ENCODE results near the gene KCND2.
A peak's percentile ranks its signal among the peaks of the same experiment; 100 is the strongest.

KCND2 gene

DNA sequence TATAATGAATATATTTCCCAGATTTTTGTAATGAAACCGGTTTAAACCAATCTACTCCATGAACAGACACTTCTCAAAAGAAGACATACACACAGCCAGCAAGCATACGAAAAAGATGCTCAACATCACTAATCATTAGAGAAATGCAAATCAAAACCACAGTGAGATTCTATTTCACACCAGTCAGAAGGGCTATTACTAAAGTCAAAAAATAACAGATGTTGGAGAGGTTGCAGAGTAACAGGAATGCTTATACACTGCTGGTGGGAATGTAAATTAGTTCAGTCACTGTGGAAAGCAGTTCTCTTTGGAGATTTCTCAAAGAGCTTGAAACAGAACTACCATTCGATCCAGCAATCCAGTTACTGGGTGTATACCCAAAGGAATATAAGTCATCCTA, 344.3 kb downstream of the KCND2 start:
- H3K27me3 ChIP-seq (ENCODE audit: low read depth): no peaks in the 10 kb centered on the region
- no peak for DNase-seq (ENCODE audit: low spot score in 2 of 2)
- no peaks in the 10 kb centered on the region for H3K4me1 ChIP-seq
- in situ Hi-C loops (cut with MboI; ENCODE audit: low sequenced_read_pairs): no loop called here
- no peak overlapping the region for H3K4me3 ChIP-seq
- no peaks in the 10 kb centered on the region for H3K9me3 ChIP-seq
- no peaks in the 10 kb centered on the region for H3K36me3 ChIP-seq (replicated peaks)

DNA sequence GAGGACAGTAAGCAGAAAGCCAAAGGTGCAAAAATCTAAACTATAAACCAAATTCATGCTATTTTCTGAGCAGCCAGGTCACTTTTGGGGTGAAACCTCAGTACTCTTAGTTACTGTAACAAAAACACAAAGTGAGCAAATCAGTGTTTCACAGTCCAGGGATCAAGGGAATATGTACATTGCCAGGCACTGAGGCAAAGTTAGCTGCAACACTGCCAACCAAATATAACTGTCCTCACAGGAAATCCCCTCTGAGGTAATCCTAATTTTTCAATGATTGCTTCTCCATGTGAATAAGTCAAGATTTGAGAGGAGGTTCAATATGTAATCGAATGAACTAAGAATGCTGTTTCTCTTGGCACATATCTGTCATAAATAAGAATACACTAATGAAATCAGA, 355.3 kb downstream of the KCND2 start:
- H3K9me3 ChIP-seq: no peaks in the 10 kb centered on the region
- no peak overlapping the region for H3K4me3 ChIP-seq
- H3K36me3 ChIP-seq (replicated peaks): no peaks in the 10 kb centered on the region
- in situ Hi-C loops (cut with MboI; ENCODE audit: low sequenced_read_pairs): no loop called here
- no peak for DNase-seq (ENCODE audit: low spot score in 2 of 2)
- no peaks in the 10 kb centered on the region for H3K27me3 ChIP-seq (ENCODE audit: low read depth)
- peaks cover 2% of the 10 kb centered on the region; the same call in 1 of the 2 replicates for H3K4me1 ChIP-seq

DNA sequence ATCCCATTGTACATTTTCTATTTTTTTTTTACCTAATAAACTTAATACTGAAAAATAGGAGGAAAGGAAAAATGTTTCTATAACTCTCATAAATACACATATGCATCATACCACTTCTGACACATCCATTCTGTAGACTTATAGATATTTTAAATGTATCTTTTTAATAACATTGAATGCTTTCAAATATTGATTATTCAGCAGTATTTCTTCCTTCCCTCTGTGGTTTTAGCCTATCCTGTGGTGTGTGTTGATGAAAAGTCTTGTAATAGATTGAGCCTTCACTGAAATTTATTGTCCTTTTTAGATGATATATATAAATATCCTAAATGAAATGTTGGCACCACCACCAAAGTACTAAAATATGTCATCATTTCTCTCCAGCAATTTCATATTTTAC, 366.9 kb downstream of the KCND2 start:
- Histone ChIP-seq H3K4me3 (no peak overlapping the region), H3K36me3 (replicated peaks) (no peaks in the 10 kb centered on the region), H3K27me3 (ENCODE audit: low read depth) (no peaks in the 10 kb centered on the region), H3K9me3 (no peaks in the 10 kb centered on the region), H3K4me1 (0 out of 2 replicates have a peak, but pooled peaks cover 2% of the 10 kb centered on the region)
- in situ Hi-C loops (cut with MboI; ENCODE audit: low sequenced_read_pairs): no loop called here
- DNase-seq (ENCODE audit: low spot score in 2 of 2): no peak

DNA sequence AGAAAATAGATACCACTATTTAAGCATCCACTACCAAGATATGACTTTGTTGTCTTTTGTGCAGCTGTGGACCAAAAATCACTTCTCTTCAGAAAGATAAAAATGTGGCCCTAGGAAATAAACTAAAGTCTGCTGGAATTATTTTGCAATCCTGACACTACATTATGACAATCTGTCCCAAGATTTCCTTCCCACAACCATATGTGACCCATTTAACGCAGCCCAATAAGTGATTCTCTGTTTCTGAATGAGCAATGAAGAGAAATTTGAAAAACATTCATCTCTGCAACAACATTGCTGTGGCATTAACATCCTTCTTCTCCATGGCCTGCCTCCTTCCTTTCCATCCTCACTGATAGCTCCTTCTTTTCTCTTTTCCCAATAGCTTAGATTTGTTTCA, 373.0 kb downstream of the KCND2 start:
- no peaks in the 10 kb centered on the region for H3K36me3 ChIP-seq (replicated peaks)
- H3K4me3 ChIP-seq: no peak overlapping the region
- H3K4me1 ChIP-seq: no peaks in the 10 kb centered on the region
- no peaks in the 10 kb centered on the region for H3K9me3 ChIP-seq
- in situ Hi-C loops (cut with MboI; ENCODE audit: low sequenced_read_pairs): no loop called here
- no peaks in the 10 kb centered on the region for H3K27me3 ChIP-seq (ENCODE audit: low read depth)
- no peak for DNase-seq (ENCODE audit: low spot score in 2 of 2)

DNA sequence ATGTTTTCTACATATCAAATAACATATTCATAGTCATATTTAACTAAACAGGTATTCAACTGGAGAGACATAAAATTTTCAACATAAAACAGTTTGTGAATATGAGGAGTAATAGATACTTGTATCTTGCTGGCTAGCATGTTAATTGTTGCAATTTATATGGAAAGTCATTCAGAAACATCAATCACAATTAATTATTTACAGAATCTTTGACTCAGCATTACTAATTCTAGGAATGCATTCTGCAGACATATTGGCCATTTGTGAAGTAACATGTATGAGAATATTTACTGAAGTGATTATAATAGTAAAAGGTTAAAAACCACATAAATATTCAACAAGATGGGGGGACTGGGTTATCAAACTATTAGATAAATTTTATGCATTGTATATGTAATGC, 381.3 kb downstream of the KCND2 start:
- no peaks in the 10 kb centered on the region for H3K9me3 ChIP-seq
- DNase-seq (ENCODE audit: low spot score in 2 of 2): no peak
- no peak overlapping the region for H3K4me3 ChIP-seq
- H3K4me1 ChIP-seq: no peaks in the 10 kb centered on the region
- H3K36me3 ChIP-seq (replicated peaks): no peaks in the 10 kb centered on the region
- H3K27me3 ChIP-seq (ENCODE audit: low read depth): no peaks in the 10 kb centered on the region
- in situ Hi-C loops (cut with MboI; ENCODE audit: low sequenced_read_pairs): no loop called here

DNA sequence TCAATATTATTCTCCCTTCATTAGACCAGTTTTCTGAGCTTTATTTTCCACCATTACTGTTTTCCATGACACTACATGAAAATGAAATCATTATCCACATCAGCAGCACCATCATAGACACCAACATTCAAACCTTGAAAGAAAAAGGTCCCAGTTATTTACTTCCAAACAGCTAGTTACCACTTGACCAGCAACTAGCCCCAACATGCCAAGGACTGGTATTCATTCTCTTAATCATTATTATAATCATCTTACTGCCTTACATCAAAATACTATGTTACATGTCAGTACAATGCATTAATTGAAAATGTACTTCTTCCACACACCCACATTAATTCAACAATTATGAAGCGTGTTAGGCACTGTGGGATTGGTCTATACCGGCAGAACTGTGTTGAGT, 385.5 kb downstream of the KCND2 start:
- no peaks in the 10 kb centered on the region for H3K9me3 ChIP-seq
- DNase-seq (ENCODE audit: low spot score in 2 of 2): no peak
- H3K36me3 ChIP-seq (replicated peaks): no peaks in the 10 kb centered on the region
- in situ Hi-C loops (cut with MboI; ENCODE audit: low sequenced_read_pairs): no loop called here
- peaks cover 13% of the 10 kb centered on the region for H3K4me1 ChIP-seq
- H3K27me3 ChIP-seq (ENCODE audit: low read depth): no peaks in the 10 kb centered on the region
- H3K4me3 ChIP-seq: no peak overlapping the region

DNA sequence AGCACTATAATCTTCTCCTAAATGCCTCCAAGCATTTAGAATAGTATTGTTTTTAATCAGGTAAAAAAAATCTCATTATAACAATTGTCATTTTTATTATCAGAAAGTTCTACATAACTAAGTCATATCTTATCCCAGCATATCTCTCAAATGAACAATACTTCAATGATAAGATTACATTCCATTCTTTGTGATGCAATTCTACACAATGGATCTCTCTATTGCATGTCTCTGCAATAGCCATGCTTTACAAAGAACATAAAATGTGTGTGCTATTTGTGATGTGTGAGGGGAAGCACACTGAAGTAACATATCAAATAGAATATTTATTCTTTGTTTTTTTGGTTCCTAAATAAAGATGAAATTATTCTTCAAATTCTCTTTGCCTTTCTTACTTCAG, 389.3 kb downstream of the KCND2 start:
- DNase-seq (ENCODE audit: low spot score in 2 of 2): peak in 1 of 2 experiments; percentile 67
- H3K36me3 ChIP-seq (replicated peaks): no peaks in the 10 kb centered on the region
- peaks cover 13% of the 10 kb centered on the region for H3K4me1 ChIP-seq
- H3K27me3 ChIP-seq (ENCODE audit: low read depth): no peaks in the 10 kb centered on the region
- H3K4me3 ChIP-seq: no peak overlapping the region
- in situ Hi-C loops (cut with MboI; ENCODE audit: low sequenced_read_pairs): no loop called here
- H3K9me3 ChIP-seq: no peaks in the 10 kb centered on the region

DNA sequence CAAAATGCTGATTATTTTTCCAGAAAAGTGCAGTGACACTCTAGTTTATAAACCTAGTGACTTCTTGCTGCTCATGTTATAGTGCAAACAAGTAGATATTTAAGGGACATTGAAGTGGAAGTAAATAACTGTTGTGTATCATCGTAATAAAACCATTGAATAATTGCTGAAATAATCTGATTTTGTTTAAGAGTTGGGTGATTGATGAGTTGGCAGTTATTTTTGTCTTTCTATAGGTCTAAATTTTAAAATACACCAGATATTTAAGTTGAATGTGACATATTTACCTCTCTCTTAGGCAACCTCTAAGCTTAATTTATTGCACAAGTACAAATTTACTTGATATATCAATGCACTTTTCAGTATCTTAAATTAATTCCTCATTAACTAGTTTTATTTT, 392.1 kb downstream of the KCND2 start:
- in situ Hi-C loops (cut with MboI; ENCODE audit: low sequenced_read_pairs): no loop called here
- Histone ChIP-seq H3K9me3 (no peaks in the 10 kb centered on the region), H3K4me3 (no peak overlapping the region), H3K4me1 (peaks cover 13% of the 10 kb centered on the region), H3K27me3 (ENCODE audit: low read depth) (no peaks in the 10 kb centered on the region), H3K36me3 (replicated peaks) (no peaks in the 10 kb centered on the region)
- no peak for DNase-seq (ENCODE audit: low spot score in 2 of 2)

DNA sequence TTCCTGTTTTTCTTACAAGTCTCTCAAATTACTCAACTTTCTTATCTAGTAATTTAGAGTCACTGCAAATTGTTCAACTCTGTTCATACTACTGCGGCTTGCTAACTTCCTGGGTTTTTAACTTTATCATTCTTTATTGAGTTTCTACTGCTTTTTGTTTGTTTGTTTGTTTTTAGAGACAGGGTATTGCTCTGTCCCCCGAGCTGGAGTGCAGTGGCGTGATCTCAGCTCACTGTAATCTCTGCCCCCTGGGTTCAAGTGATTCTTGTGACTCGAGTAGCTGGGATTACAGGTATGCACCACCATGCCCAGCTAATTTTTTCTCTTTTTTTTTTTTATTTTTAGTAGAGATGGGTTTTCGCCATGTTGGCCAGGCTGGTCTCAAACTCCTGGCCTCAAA, 402.1 kb downstream of the KCND2 start:
- Histone ChIP-seq H3K4me1 (peaks cover 10% of the 10 kb centered on the region), H3K4me3 (no peak overlapping the region), H3K27me3 (ENCODE audit: low read depth) (no peaks in the 10 kb centered on the region), H3K9me3 (no peaks in the 10 kb centered on the region), H3K36me3 (replicated peaks) (no peaks in the 10 kb centered on the region)
- in situ Hi-C loops (cut with MboI; ENCODE audit: low sequenced_read_pairs): no loop called here
- no peak for DNase-seq (ENCODE audit: low spot score in 2 of 2)

DNA sequence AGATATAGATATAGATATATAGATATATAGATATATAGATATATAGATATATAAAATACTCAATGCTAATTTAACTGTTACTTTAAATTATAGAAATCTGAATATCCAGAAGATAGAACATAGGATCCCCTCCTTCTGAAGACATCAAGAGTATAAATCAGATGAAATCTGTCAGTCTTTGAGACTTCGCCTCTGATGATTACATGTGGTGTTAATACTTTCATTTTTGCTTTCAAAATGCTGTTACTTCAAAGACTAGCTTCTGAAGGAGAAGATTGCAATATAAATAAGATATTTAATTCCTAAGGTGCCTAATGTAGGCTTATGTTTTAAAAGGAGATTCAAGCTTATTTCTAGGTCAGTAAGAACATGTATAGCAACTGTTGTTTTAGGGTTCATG, 404.6 kb downstream of the KCND2 start:
- no peak overlapping the region for H3K4me3 ChIP-seq
- no peaks in the 10 kb centered on the region for H3K27me3 ChIP-seq (ENCODE audit: low read depth)
- no peaks in the 10 kb centered on the region for H3K36me3 ChIP-seq (replicated peaks)
- H3K4me1 ChIP-seq: peaks cover 10% of the 10 kb centered on the region
- no peaks in the 10 kb centered on the region for H3K9me3 ChIP-seq
- in situ Hi-C loops (cut with MboI; ENCODE audit: low sequenced_read_pairs): no loop called here
- no peak for DNase-seq (ENCODE audit: low spot score in 2 of 2)

DNA sequence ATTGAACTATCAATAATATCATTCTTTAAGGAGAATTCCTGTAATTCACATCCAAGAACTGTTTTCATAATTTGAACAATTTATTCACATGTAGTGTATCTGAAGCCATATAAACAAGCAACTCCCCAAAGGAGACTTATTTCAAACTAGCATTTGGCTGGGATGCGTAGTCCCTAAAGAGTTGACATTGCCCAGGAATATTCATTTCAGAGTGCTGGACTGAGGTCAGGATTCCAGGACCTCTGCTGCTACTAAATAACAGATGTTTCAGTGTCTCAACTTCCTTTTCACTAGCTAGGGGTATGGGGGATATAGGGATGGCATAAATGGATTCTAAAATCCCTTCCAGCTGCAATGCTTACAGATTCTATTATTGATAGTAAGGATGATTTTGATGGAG, 408.0 kb downstream of the KCND2 start:
- Histone ChIP-seq H3K4me1 (peaks cover 10% of the 10 kb centered on the region), H3K27me3 (ENCODE audit: low read depth) (no peaks in the 10 kb centered on the region), H3K9me3 (no peaks in the 10 kb centered on the region), H3K4me3 (no peak overlapping the region), H3K36me3 (replicated peaks) (no peaks in the 10 kb centered on the region)
- in situ Hi-C loops (cut with MboI; ENCODE audit: low sequenced_read_pairs): no loop called here
- DNase-seq (ENCODE audit: low spot score in 2 of 2): no peak

DNA sequence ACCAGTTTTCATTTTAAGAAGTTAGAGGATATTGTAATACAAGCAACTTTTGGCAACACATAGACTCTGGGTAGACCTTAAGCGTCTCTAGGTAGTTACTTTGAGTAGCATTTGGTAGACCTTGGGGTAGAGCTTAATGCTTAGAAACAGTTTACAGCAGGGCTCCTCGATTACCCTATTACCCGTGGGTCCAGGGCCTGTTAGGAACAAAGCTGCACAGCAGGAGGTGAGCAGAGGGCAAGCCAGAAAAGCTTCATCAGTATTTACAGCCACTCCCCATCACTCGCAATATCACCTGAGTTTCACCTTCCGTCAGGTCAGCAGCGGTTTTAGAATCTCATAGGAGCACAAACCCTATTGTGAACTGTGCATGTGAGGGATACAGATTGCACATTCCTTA, 411.5 kb downstream of the KCND2 start:
- Histone ChIP-seq H3K27me3 (ENCODE audit: low read depth) (no peaks in the 10 kb centered on the region), H3K4me1 (peaks cover 5% of the 10 kb centered on the region; the same call in 1 of the 2 replicates), H3K4me3 (no peak overlapping the region), H3K9me3 (no peaks in the 10 kb centered on the region), H3K36me3 (replicated peaks) (no peaks in the 10 kb centered on the region)
- no peak for DNase-seq (ENCODE audit: low spot score in 2 of 2)
- in situ Hi-C loops (cut with MboI; ENCODE audit: low sequenced_read_pairs): no loop called here

DNA sequence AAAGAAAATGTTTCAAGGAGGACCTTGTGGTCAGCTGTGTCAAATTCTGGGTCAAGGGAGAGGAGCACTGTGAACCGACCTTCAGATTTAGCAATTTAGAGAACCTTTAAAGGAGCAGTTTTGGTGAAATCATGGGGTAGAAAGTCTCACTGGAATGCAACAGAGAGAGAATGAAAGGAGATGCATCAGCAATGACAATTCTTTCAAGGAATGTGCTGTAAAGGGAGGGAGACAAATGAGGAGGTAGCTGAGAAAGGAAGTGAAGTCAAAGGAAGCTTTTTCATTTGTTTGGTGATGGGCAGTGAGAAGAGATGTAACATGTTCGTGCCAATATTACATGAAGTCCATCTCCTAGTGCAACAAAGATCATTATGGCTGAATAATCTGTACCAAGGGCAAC, 418.9 kb downstream of the KCND2 start:
- Histone ChIP-seq H3K4me1 (0 out of 2 replicates have a peak, but pooled peaks cover 2% of the 10 kb centered on the region), H3K27me3 (ENCODE audit: low read depth) (no peaks in the 10 kb centered on the region), H3K4me3 (no peak overlapping the region), H3K36me3 (replicated peaks) (no peaks in the 10 kb centered on the region), H3K9me3 (no peaks in the 10 kb centered on the region)
- in situ Hi-C loops (cut with MboI; ENCODE audit: low sequenced_read_pairs): no loop called here
- DNase-seq (ENCODE audit: low spot score in 2 of 2): no peak

DNA sequence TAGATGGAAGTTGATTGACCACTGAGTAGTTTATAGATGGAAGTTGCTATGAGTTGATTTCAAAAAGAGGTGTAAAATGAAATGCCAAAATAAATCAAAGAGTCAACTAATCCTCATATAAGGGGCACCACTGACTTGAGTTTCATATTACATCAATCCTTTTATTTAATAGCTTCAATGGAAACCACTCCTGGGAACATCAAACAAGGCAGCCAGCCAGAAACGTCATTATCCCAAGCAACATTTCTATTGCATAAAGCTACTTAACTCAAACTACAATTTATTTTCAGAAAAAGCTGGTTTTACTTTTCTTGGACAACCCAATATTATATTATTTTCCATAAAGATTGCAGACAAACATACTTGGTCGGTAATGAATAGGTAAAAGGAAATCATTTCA, 422.9 kb downstream of the KCND2 start:
- H3K36me3 ChIP-seq (replicated peaks): no peaks in the 10 kb centered on the region
- no peaks in the 10 kb centered on the region for H3K27me3 ChIP-seq (ENCODE audit: low read depth)
- H3K4me3 ChIP-seq: no peak overlapping the region
- H3K4me1 ChIP-seq: peaks cover 3% of the 10 kb centered on the region; the same call in 1 of the 2 replicates
- no peak for DNase-seq (ENCODE audit: low spot score in 2 of 2)
- in situ Hi-C loops (cut with MboI; ENCODE audit: low sequenced_read_pairs): no loop called here
- no peaks in the 10 kb centered on the region for H3K9me3 ChIP-seq

DNA sequence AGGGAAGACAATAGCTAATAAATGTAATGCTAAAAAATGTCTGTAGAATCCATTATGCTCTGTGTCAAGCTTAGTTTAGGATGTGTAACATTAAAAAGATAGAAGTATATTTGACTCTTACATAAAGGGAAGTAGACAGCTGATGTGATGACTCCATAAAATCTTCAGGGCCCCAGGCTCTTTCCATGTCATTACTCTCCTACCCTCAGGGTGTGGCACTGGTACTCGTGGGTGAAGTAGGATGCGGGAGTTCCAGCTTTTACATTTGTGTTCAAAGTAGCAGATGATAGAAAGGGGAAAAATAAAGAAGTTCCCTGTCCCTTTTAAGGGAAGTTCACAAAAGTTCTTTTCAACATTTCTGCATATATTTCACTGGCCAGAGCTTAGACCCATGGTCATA, 427.8 kb downstream of the KCND2 start:
- Histone ChIP-seq H3K36me3 (replicated peaks) (no peaks in the 10 kb centered on the region), H3K9me3 (no peaks in the 10 kb centered on the region), H3K27me3 (ENCODE audit: low read depth) (no peaks in the 10 kb centered on the region), H3K4me1 (peaks cover 3% of the 10 kb centered on the region; the same call in 1 of the 2 replicates), H3K4me3 (no peak overlapping the region)
- no peak for DNase-seq (ENCODE audit: low spot score in 2 of 2)
- in situ Hi-C loops (cut with MboI; ENCODE audit: low sequenced_read_pairs): no loop called here
